ENCODE measurements around the gene SLC9A9.

DNA sequence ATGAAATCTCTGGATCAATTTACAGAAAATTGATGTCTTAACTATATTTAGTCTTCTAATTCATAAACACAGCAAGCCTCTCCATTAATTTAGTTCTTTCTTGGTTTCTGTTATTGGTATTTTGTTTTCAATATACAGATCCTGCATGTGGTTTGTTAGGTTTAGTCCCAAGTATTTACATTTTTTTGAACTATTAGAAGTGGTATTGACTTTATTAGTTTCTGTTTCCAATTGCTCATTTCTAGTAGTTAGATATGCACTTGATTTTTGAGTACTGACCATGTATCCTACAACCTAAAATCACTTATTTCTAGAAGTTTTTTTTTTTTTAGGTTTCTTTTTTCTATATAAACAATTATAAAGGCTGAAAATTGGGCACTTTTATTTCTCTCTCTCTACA lies 392.8 kb downstream of the SLC9A9 start:
- TF ChIP-seq, protein P1, sequence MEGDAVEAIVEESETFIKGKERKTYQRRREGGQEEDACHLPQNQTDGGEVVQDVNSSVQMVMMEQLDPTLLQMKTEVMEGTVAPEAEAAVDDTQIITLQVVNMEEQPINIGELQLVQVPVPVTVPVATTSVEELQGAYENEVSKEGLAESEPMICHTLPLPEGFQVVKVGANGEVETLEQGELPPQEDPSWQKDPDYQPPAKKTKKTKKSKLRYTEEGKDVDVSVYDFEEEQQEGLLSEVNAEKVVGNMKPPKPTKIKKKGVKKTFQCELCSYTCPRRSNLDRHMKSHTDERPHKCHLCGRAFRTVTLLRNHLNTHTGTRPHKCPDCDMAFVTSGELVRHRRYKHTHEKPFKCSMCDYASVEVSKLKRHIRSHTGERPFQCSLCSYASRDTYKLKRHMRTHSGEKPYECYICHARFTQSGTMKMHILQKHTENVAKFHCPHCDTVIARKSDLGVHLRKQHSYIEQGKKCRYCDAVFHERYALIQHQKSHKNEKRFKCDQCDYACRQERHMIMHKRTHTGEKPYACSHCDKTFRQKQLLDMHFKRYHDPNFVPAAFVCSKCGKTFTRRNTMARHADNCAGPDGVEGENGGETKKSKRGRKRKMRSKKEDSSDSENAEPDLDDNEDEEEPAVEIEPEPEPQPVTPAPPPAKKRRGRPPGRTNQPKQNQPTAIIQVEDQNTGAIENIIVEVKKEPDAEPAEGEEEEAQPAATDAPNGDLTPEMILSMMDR (IDR thresholded peaks at IDR 0.05; ENCODE audit: borderline replicate concordance, extremely low read depth, low read length, poor library complexity, severe bottlenecking) = no peak
- TF ChIP-seq EZH2 (IDR thresholded peaks at IDR 0.05; ENCODE audit: borderline replicate concordance, low read depth, low read length, severe bottlenecking) = no peak

Measured in DND-41 (cell line).